HG03175 (cell line): ENCODE data around the gene GGTLC1.
A peak's percentile ranks its signal among the peaks of the same experiment; 100 is the strongest.

Source experiments
- ATAC-seq: cut with Tn5 transposase; IDR thresholded peaks from one replicate; pipeline ENCODE4 v1.9.1; 2021; ENCODE audit warnings: mild to moderate bottlenecking, moderate library complexity; ENCODE audit not compliant: unreplicated experiment

The GGTLC1 gene

GRCh38 chr20:23966927-23967615 lies 21.5 kb downstream of the GGTLC1 start:
- no peak for ATAC-seq

- ATAC-seq: no peak
These were observed 22.3 kb downstream of the GGTLC1 start for GRCh38 chr20:23966298-23966697.

GRCh38 chr20:23963941-23964340 lies 24.6 kb downstream of the GGTLC1 start:
- no peak for ATAC-seq

GRCh38 chr20:23962272-23962671 lies 26.3 kb downstream of the GGTLC1 start:
- ATAC-seq: no peak

GRCh38 chr20:23959054-23959453 lies 29.5 kb downstream of the GGTLC1 start:
- no peak for ATAC-seq

- no peak for ATAC-seq
These were observed 32.7 kb downstream of the GGTLC1 start for GRCh38 chr20:23955896-23956295.

- ATAC-seq: no peak
These were observed 34.4 kb downstream of the GGTLC1 start for GRCh38 chr20:23954008-23954745.

GRCh38 chr20:23946206-23946605 lies 42.4 kb downstream of the GGTLC1 start:
- ATAC-seq: no peak

- ATAC-seq: no peak
These were observed 45.3 kb downstream of the GGTLC1 start for GRCh38 chr20:23943304-23943703.

- ATAC-seq: no peak
These were observed 48.9 kb downstream of the GGTLC1 start for GRCh38 chr20:23939641-23940040.

GRCh38 chr20:23939063-23939462 lies 49.5 kb downstream of the GGTLC1 start:
- no peak for ATAC-seq

GRCh38 chr20:23938118-23938438 lies 50.5 kb downstream of the GGTLC1 start:
- no peak for ATAC-seq

GRCh38 chr20:23937303-23938117 lies 51.1 kb downstream of the GGTLC1 start:
- ATAC-seq: peak; percentile 83
